Right lobe of liver (tissue), 6 donors: ENCODE results near the gene DYNLRB1. TPM values are rescaled to one million over a fixed set of nuclear protein-coding genes. Genes with fewer than 3 reads are reported as not detected.

Source experiments
- ATAC-seq, 4 donors: fragments of 200-7000 bp; cut with Tn5 transposase; one replicate each; pipeline ENCODE4 v1.9.1; 2020; ENCODE audit warnings: mild to moderate bottlenecking in 4 of 4, moderate library complexity in 4 of 4
- DNase-seq, 3 donors: peaks; one replicate each; pipeline ENCODE4 v3.0.0-alpha.2; 2020
- H3K27ac ChIP-seq, 3 donors: fragments of 200-600 bp; one replicate each; pipeline ENCODE4 v1.8.0; 2022
- H3K27me3 ChIP-seq, 2 donors: fragments of 200-600 bp; one replicate each; pipeline ENCODE4 v1.8.0; 2022
- H3K36me3 ChIP-seq, 4 donors: fragments of 200-600 bp; sonication (generic) in 1 of 4; one replicate each; pipeline versions ENCODE4 v1.5.1 to v1.8.0; 2017 to 2022; ENCODE audit warnings: control low read depth in 1 of 4
- H3K4me1 ChIP-seq, 4 donors: fragments of 200-600 bp; sonication (generic) in 1 of 4; one replicate each; pipeline versions ENCODE4 v1.5.1 to v1.8.0; 2017 to 2022; ENCODE audit warnings: control low read depth in 1 of 4
- H3K4me3 ChIP-seq, 3 donors: fragments of 200-600 bp; one replicate each; pipeline ENCODE4 v1.8.0; 2022
- H3K9me3 ChIP-seq, 4 donors: fragments of 200-600 bp; sonication (generic) in 1 of 4; one replicate each; pipeline versions ENCODE4 v1.5.1 to v1.8.0; 2017 to 2022; ENCODE audit warnings: control low read depth in 1 of 4
- CTCF ChIP-seq, 4 donors: fragments of 200-600 bp in 3 of 4; fragments of 450-650 bp in 1 of 4; IDR thresholded peaks; one replicate each; pipeline versions ENCODE4 v1.5.1 to v1.8.0; 2016 to 2022; ENCODE audit warnings: antibody characterized with exemption in 4 of 4, mild to moderate bottlenecking in 2 of 4
- POLR2A ChIP-seq: fragments of 450-650 bp; IDR thresholded peaks from one replicate; pipeline ENCODE4 v1.6.1; 2017; ENCODE audit warnings: antibody characterized with exemption, mild to moderate bottlenecking
- whole genome bisulfite sequencing: methylation state at CpG from one replicate; pipeline ENCODE4 v1.1.6; 2018; ENCODE audit warnings: low coverage, low lambda C conversion rate; ENCODE audit not compliant: insufficient coverage; ENCODE audit errors: missing lambda C conversion rate; 5-methylcytosine and 5-hydroxymethylcytosine counted together
- intact Hi-C, 2 donors: fragments of 100-400 bp; cut with DNase I; formaldehyde crosslinking; loops; one replicate each; pipeline versions ENCODE4 v1.11.2 to v1.14.1; 2022
- total RNA-seq, 6 experiments: library from RNA; depleted of rRNA in 2 of 6; stranded (reverse); fragments of >200 nt in 2 of 6; fragmentation: NEBNext Ultra II Directional in 3 of 6; extraction: Animal tissue kit (Norgen Biotek cat#: 25700) in 3 of 6; gene quantifications; one replicate each; pipeline versions ENCODE4 v1.1.0 to v1.2.4, GENCODE V29; 2016 to 2023
- donor health status: DM: no; HTN: yes; CAD: no.
- donor health status: DM: no; HTN: no; CAD: no.
- donor health status: DM: no; HTN: no; CAD: no.
- donor health status: DM: no; HTN: yes; CAD: no.
- donor health status: DM: no; HTN: yes; CAD: no.

Gene DYNLRB1
- total RNA-seq, 6 experiments from 2014 or later = 34.8 to 84.3 (median 42.7) TPM

GRCh38 chr20:34530342-34530741 is 14.1 kb downstream of the DYNLRB1 start:
- Histone ChIP-seq H3K9me3 (no peaks in the 10 kb centered on the region), H3K4me1 (peaks cover 0 to 16% (median 4%) of the 10 kb centered on the region in 4 donors), H3K27ac (no peak overlapping the region), H3K27me3 (no peaks in the 10 kb centered on the region), H3K36me3 (peaks cover 0 to 51% (median 18%) of the 10 kb centered on the region in 4 donors), H3K4me3 (no peak overlapping the region)
- intact Hi-C loops = loop anchor here in 1 of 2 donors (10.0 kb wide), 1 partner anchor 174 kb away; the partner anchor contains the start of gene TP53INP2
- TF ChIP-seq CTCF (IDR thresholded peaks at IDR 0.05) = no peak
- TF ChIP-seq POLR2A = no peak
- ATAC-seq (no peak), DNase-seq (peak in 1 of 3 donors; percentile 38)
- 67% methylated on average over 1 of the region's 5 CpGs for WGBS

- no peaks in the 10 kb centered on the region for H3K27me3 ChIP-seq
- H3K27ac ChIP-seq = no peak overlapping the region
- peaks cover 0 to 60% (median 22%) of the 10 kb centered on the region in 4 donors for H3K36me3 ChIP-seq
- intact Hi-C loops = loop anchor here in 1 of 2 donors (10.0 kb wide), 1 partner anchor 173 kb away; the partner anchor contains the start of gene TP53INP2
- 87% methylated on average over 4 of the region's 8 CpGs for WGBS
- DNase-seq = peak in 2 of 3 donors; percentile 28 to 33
- H3K9me3 ChIP-seq = no peaks in the 10 kb centered on the region
- H3K4me1 ChIP-seq = peaks cover 0 to 3% (median 0%) of the 10 kb centered on the region in 4 donors
- no peak overlapping the region for H3K4me3 ChIP-seq
- TF ChIP-seq POLR2A (no peak), CTCF (IDR thresholded peaks at IDR 0.05) (no peak)
- no peak for ATAC-seq
Measured at GRCh38 chr20:34531608-34532265, 15.5 kb downstream of the DYNLRB1 start.

- DNase-seq = peak in 1 of 3 donors; percentile 23
- Histone ChIP-seq H3K27me3 (no peaks in the 10 kb centered on the region), H3K36me3 (peaks cover 0 to 58% (median 19%) of the 10 kb centered on the region in 4 donors), H3K27ac (no peak overlapping the region), H3K4me1 (peaks cover 0 to 3% (median 0%) of the 10 kb centered on the region in 4 donors), H3K9me3 (no peaks in the 10 kb centered on the region), H3K4me3 (no peak overlapping the region)
- WGBS = 71% methylated on average over 3 of the region's 8 CpGs
- TF ChIP-seq POLR2A (no peak), CTCF (IDR thresholded peaks at IDR 0.05) (no peak)
- no peak for ATAC-seq
- intact Hi-C loops = loop anchor here in 1 of 2 donors (10.0 kb wide), 1 partner anchor 172 kb away; the partner anchor contains the start of gene TP53INP2
Measured at GRCh38 chr20:34532320-34532719, 16.1 kb downstream of the DYNLRB1 start.

GRCh38 chr20:34532756-34533155 is 16.5 kb downstream of the DYNLRB1 start:
- DNase-seq (peak in 2 of 3 donors; percentile 36 to 42), ATAC-seq (no peak)
- TF ChIP-seq POLR2A = no peak
- TF ChIP-seq CTCF (IDR thresholded peaks at IDR 0.05) = no peak
- peaks cover 0 to 54% (median 17%) of the 10 kb centered on the region in 4 donors for H3K36me3 ChIP-seq
- no peak overlapping the region for H3K4me3 ChIP-seq
- intact Hi-C loops = loop anchor here in 1 of 2 donors (10.0 kb wide), 1 partner anchor 172 kb away; the partner anchor contains the start of gene TP53INP2
- no peaks in the 10 kb centered on the region for H3K9me3 ChIP-seq
- no peak overlapping the region for H3K27ac ChIP-seq
- H3K27me3 ChIP-seq = no peaks in the 10 kb centered on the region
- 100% methylated on average over 1 of the region's 7 CpGs for WGBS
- H3K4me1 ChIP-seq = peaks cover 0 to 3% (median 0%) of the 10 kb centered on the region in 4 donors
